H1 (cell line): Measurements from ENCODE around the gene SPTBN1. TPM values are rescaled to one million over a fixed set of nuclear protein-coding genes. Genes with fewer than 3 reads are reported as not detected.

Experiments used
- CTCF ChIA-PET: fragments of 300-600 bp; sonication (Branson Sonifier 250); formaldehyde crosslinking; loops from one replicate; lab custom pipeline; 2021; ENCODE audit not compliant: partially characterized antibody; lab: Charles Lee
- POLR2A ChIA-PET: fragments of 300-600 bp; sonication (Branson Sonifier 250); formaldehyde crosslinking; loops from one replicate; lab custom pipeline; 2021; ENCODE audit warnings: inconsistent platforms; ENCODE audit not compliant: partially characterized antibody; lab: Charles Lee
- DNase-seq, 2 experiments: peaks; one replicate each; pipeline versions ENCODE4 v3.0.0 to v3.0.0-alpha.2; 2010 to 2022; ENCODE audit warnings: low spot score in 2 of 2, low read depth in 1 of 2, mixed read lengths in 1 of 2
- FAIRE-seq: peaks from 2 replicates; lab custom pipeline; 2011; peaks lifted over from hg19 to GRCh38; lab: Jason Lieb, UNC
- H2AFZ ChIP-seq: 2 replicates; pipeline ENCODE4 v1.8.1; 2012; ENCODE audit warnings: low read length, inconsistent platforms
- H2AK5ac ChIP-seq: 2 replicates; pipeline ENCODE4 v1.6.1; 2013; ENCODE audit warnings: low read depth, low read length
- H2BK120ac ChIP-seq: replicated peaks from 2 replicates; pipeline ENCODE3; 2013; ENCODE audit warnings: low read depth, low read length, inconsistent platforms
- H2BK12ac ChIP-seq: 2 replicates; pipeline ENCODE4 v1.6.1; 2013; ENCODE audit warnings: low read depth, low read length
- H2BK15ac ChIP-seq: 2 replicates; pipeline ENCODE4 v1.6.1; 2013; ENCODE audit warnings: low read length
- H2BK20ac ChIP-seq: 2 replicates; pipeline ENCODE4 v1.6.1; 2013; ENCODE audit warnings: low read length
- H2BK5ac ChIP-seq: 2 replicates; pipeline ENCODE4 v1.6.1; 2013; ENCODE audit warnings: low read depth, low read length
- H3K14ac ChIP-seq: 2 replicates; pipeline ENCODE4 v1.6.1; 2013; ENCODE audit warnings: inconsistent platforms; ENCODE audit not compliant: insufficient read length
- H3K18ac ChIP-seq: 2 replicates; pipeline ENCODE4 v1.6.1; 2013; ENCODE audit warnings: low read length; ENCODE audit errors: extremely low read depth
- H3K23ac ChIP-seq: 2 replicates; pipeline ENCODE4 v1.6.1; 2013; ENCODE audit warnings: inconsistent platforms; ENCODE audit not compliant: insufficient read length
- H3K23me2 ChIP-seq: 2 replicates; pipeline ENCODE4 v1.6.1; 2013; ENCODE audit warnings: low read depth, low read length
- H3K27ac ChIP-seq: 2 replicates; pipeline ENCODE4 v1.6.1; 2011; ENCODE audit warnings: low read depth, low read length, inconsistent platforms
- H3K27me3 ChIP-seq, 4 experiments: replicated peaks in 1 of 4; 1 replicate in 1 of 4; 2 replicates in 3 of 4; pipeline versions ENCODE4 v1.6.1 to v1.8.1; 2011 to 2013; ENCODE audit warnings: low read length in 3 of 4, mild to moderate bottlenecking in 3 of 4, inconsistent platforms in 2 of 4, mixed read lengths in 2 of 4, moderate library complexity in 1 of 4; ENCODE audit not compliant: control insufficient read depth in 3 of 4, insufficient read depth in 3 of 4; ENCODE audit errors: extremely low read depth in 1 of 4
- H3K36me3 ChIP-seq, 4 experiments: 2 replicates each; pipeline versions ENCODE4 v1.6.1 to v1.8.1; 2011 to 2013; ENCODE audit warnings: mild to moderate bottlenecking in 4 of 4, low read length in 3 of 4, moderate library complexity in 2 of 4, control low read depth in 1 of 4, inconsistent platforms in 1 of 4; ENCODE audit not compliant: insufficient read depth in 4 of 4, control insufficient read depth in 2 of 4
- H3K4ac ChIP-seq: replicated peaks from 2 replicates; pipeline ENCODE3; 2013; ENCODE audit warnings: low read length, low read depth, mixed read lengths, inconsistent platforms; ENCODE audit not compliant: insufficient read length
- H3K4me1 ChIP-seq, 4 experiments: replicated peaks in 1 of 4; 1 replicate in 1 of 4; 2 replicates in 3 of 4; pipeline versions ENCODE4 v1.6.1 to v1.8.1; 2011 to 2013; ENCODE audit warnings: low read length in 3 of 4, inconsistent platforms in 2 of 4, mixed read lengths in 1 of 4; ENCODE audit not compliant: insufficient read depth in 4 of 4, control insufficient read depth in 3 of 4
- H3K4me2 ChIP-seq, 2 experiments: 2 replicates each; pipeline versions ENCODE4 v1.6.1 to v1.8.1; 2011 to 2013; ENCODE audit warnings: low read depth in 2 of 2, low read length in 2 of 2, control low read depth in 1 of 2, inconsistent platforms in 1 of 2, mild to moderate bottlenecking in 1 of 2; ENCODE audit not compliant: insufficient read depth in 1 of 2
- H3K4me3 ChIP-seq, 4 experiments: fragments of 200-600, 300-600 bp in 1 of 4; sonication (generic), shearing (Covaris generic), sonication (Bioruptor Twin) in 1 of 4; 2 replicates each; pipeline versions ENCODE4 v1.5.1 to v1.8.1; 2011 to 2016; ENCODE audit warnings: low read length in 4 of 4, low read depth in 3 of 4, control low read depth in 2 of 4, inconsistent platforms in 2 of 4, mild to moderate bottlenecking in 2 of 4, mixed read lengths in 1 of 4, moderate library complexity in 1 of 4; ENCODE audit not compliant: insufficient read depth in 2 of 4; ENCODE audit errors: extremely low read depth in 1 of 4
- H3K56ac ChIP-seq: replicated peaks from 2 replicates; pipeline ENCODE3; 2013; ENCODE audit warnings: low read depth, mild to moderate bottlenecking, mixed read lengths, low read length, inconsistent platforms; ENCODE audit not compliant: insufficient read length
- H3K79me1 ChIP-seq: 2 replicates; pipeline ENCODE4 v1.6.1; 2013; ENCODE audit warnings: low read depth, low read length, control low read depth
- H3K79me2 ChIP-seq, 2 experiments: 2 replicates each; pipeline versions ENCODE4 v1.6.1 to v1.8.1; 2012 to 2013; ENCODE audit warnings: low read length in 2 of 2, mild to moderate bottlenecking in 2 of 2, inconsistent platforms in 1 of 2; ENCODE audit not compliant: insufficient read depth in 2 of 2, control insufficient read depth in 1 of 2
- H3K9ac ChIP-seq, 4 experiments: replicated peaks in 1 of 4; 1 replicate in 1 of 4; 2 replicates in 3 of 4; pipeline versions ENCODE4 v1.6.1 to v1.8.1; 2011 to 2013; ENCODE audit warnings: low read depth in 3 of 4, low read length in 3 of 4, control low read depth in 2 of 4, mild to moderate bottlenecking in 2 of 4, moderate library complexity in 2 of 4, inconsistent platforms in 1 of 4; ENCODE audit errors: extremely low read depth in 1 of 4
- H3K9me3 ChIP-seq, 2 experiments: 2 replicates each; pipeline versions ENCODE4 v1.6.1 to v1.8.1; 2012 to 2013; ENCODE audit warnings: mild to moderate bottlenecking in 2 of 2, moderate library complexity in 2 of 2, control low read depth in 1 of 2, inconsistent platforms in 1 of 2, low read depth in 1 of 2, low read length in 1 of 2, mixed read lengths in 1 of 2; ENCODE audit not compliant: insufficient read depth in 2 of 2
- H4K20me1 ChIP-seq, 2 experiments: replicated peaks in 1 of 2; 2 replicates each; pipeline versions ENCODE3 to v1.8.1; 2011 to 2013; ENCODE audit warnings: inconsistent platforms in 2 of 2, low read length in 2 of 2, mild to moderate bottlenecking in 1 of 2; ENCODE audit not compliant: insufficient read depth in 2 of 2, control insufficient read depth in 1 of 2
- H4K5ac ChIP-seq: 2 replicates; pipeline ENCODE4 v1.6.1; 2013; ENCODE audit warnings: low read length, low read depth, mixed read lengths, inconsistent platforms; ENCODE audit not compliant: insufficient read length
- H4K8ac ChIP-seq: 2 replicates; pipeline ENCODE4 v1.8.0; 2013; ENCODE audit warnings: mild to moderate bottlenecking, moderate library complexity, low read length, inconsistent platforms; ENCODE audit not compliant: insufficient read depth; ENCODE audit errors: extremely low read depth
- H4K91ac ChIP-seq: replicated peaks from 2 replicates; pipeline ENCODE3; 2013; ENCODE audit warnings: low read length, mixed read lengths, inconsistent platforms; ENCODE audit not compliant: insufficient read length
- BCL11A ChIP-seq, 2 experiments: IDR thresholded peaks; one replicate each; pipeline ENCODE4 v1.6.1; 2011; ENCODE audit warnings: low read depth in 2 of 2, low read length in 2 of 2, mild to moderate bottlenecking in 2 of 2
- CBX5 ChIP-seq: fragments of 300-800, 300-1000 bp; sonication (generic); IDR thresholded peaks from 2 replicates; pipeline ENCODE4 v1.7.1; 2016; ENCODE audit warnings: antibody characterized with exemption, low read length, low read depth
- CBX8 ChIP-seq: fragments of 300-800, 300-1000 bp; sonication (generic); IDR thresholded peaks from 2 replicates; pipeline ENCODE4 v1.7.1; 2016; ENCODE audit warnings: low read depth, low read length, borderline replicate concordance
- CHD2 ChIP-seq: IDR thresholded peaks from 2 replicates; pipeline ENCODE4 v1.6.1; 2012; ENCODE audit warnings: low read length, improper control_type of control experiment
- HDAC6 ChIP-seq: IDR thresholded peaks from one replicate; pipeline ENCODE4 v1.7.1; 2012; ENCODE audit warnings: low read depth, mild to moderate bottlenecking, inconsistent platforms, low read length, moderate library complexity
- MAX ChIP-seq: IDR thresholded peaks from 2 replicates; pipeline ENCODE4 v1.6.1; 2012; ENCODE audit warnings: inconsistent platforms
- POLR2AphosphoS5 ChIP-seq: IDR thresholded peaks from 2 replicates; pipeline ENCODE4 v1.6.1; 2011; ENCODE audit warnings: low read depth, low read length
- RAD21 ChIP-seq, 2 experiments: IDR thresholded peaks in 1 of 2; conservative IDR thresholded peaks in 1 of 2; 2 replicates each; pipeline ENCODE4 v1.6.1; 2011; ENCODE audit warnings: low read depth in 2 of 2, low read length in 2 of 2, improper control_type of control experiment in 1 of 2, inconsistent platforms in 1 of 2, mild to moderate bottlenecking in 1 of 2, moderate library complexity in 1 of 2
- SRF ChIP-seq: IDR thresholded peaks from 2 replicates; pipeline ENCODE4 v1.6.1; 2011; ENCODE audit warnings: mild to moderate bottlenecking, low read depth, low read length, moderate library complexity
- TCF12 ChIP-seq: IDR thresholded peaks from 2 replicates; pipeline ENCODE4 v1.6.1; 2011; ENCODE audit warnings: low read depth, mild to moderate bottlenecking, low read length
- YY1 ChIP-seq: IDR thresholded peaks from 2 replicates; pipeline ENCODE4 v1.6.1; 2011; ENCODE audit warnings: low read depth, mild to moderate bottlenecking, low read length
- WGBS, 2 experiments: shearing (Covaris generic) in 1 of 2; methylation state at CpG; one replicate each; pipeline versions ENCODE4 v1.1.6 to v1.1.7; 2013 to 2015; ENCODE audit warnings: low lambda C conversion rate in 2 of 2, mixed read lengths in 2 of 2, inconsistent platforms in 1 of 2, low coverage in 1 of 2, missing lambda C conversion rate in 1 of 2; ENCODE audit not compliant: insufficient replicate concordance in 2 of 2, insufficient coverage in 1 of 2, insufficient read length in 1 of 2; ENCODE audit errors: extremely low coverage in 1 of 2, missing lambda C conversion rate in 1 of 2; 5-methylcytosine and 5-hydroxymethylcytosine counted together
- polyA plus RNA-seq, 7 experiments: library from polyadenylated mRNA; depleted of rRNA in 3 of 7; stranded (reverse) in 5 of 7; unstranded in 2 of 7; fragments of >200 nt in 5 of 7; fragments of 200-250 nt in 2 of 7; gene quantifications; 1 replicate in 5 of 7; 2 replicates in 1 of 7; 4 replicates in 1 of 7; pipeline versions ENCODE4 v1.2.1 to v1.2.3, GENCODE V29; 2011 to 2013; ENCODE audit warnings: missing spikeins in 2 of 7, mixed read lengths in 2 of 7
- total RNA-seq: library from RNA; stranded (reverse); fragmentation: NEBNext Ultra II Directional; extraction: Animal tissue kit (Norgen Biotek cat#: 25700); gene quantifications from 2 replicates; pipeline ENCODE4 v1.2.1, GENCODE V29; 2021

The SPTBN1 gene
- total and polyA plus RNA-seq, 2 of the 8 experiments (the other 6 are each of a cell fraction or from before 2014, with no cell fraction given) = 31.8 to 180 TPM

GRCh38 chr2:54626884-54627283 lies 170.8 kb downstream of the SPTBN1 start:
- H3K4me2 ChIP-seq = no peak overlapping the region
- no peak overlapping the region for H2BK12ac ChIP-seq
- no peak overlapping the region for H3K27ac ChIP-seq
- no peaks in the 10 kb centered on the region for H3K9me3 ChIP-seq
- peaks cover 42 to 95% (median 83%) of the 10 kb centered on the region in 4 experiments for H3K36me3 ChIP-seq
- H4K8ac ChIP-seq = no peak overlapping the region; the same call in 1 of the 2 replicates
- 95% methylated on average over 2 of the region's 2 CpGs; no CpG with 5 or more reads in 1 of the 2 experiments for WGBS, 2 experiments
- no peak overlapping the region for H2BK15ac ChIP-seq
- no peak overlapping the region for H3K56ac ChIP-seq
- H3K14ac ChIP-seq = no peak overlapping the region
- H3K9ac ChIP-seq = no peak overlapping the region
- TF ChIP-seq HDAC6 (no peak), SRF (no peak), MAX (no peak), TCF12 (no peak), YY1 (no peak), POLR2AphosphoS5 (no peak), CBX8 (no peak), BCL11A (IDR thresholded peaks at IDR 0.05; ENCODE audit: low read depth in 2 of 2, low read length in 2 of 2) (no peak), CBX5 (no peak), RAD21 (IDR thresholded peaks at IDR 0.05 in 1 of 2, conservative IDR thresholded peaks at IDR 0.05 in 1 of 2; ENCODE audit: low read depth in 2 of 2, low read length in 2 of 2) (no peak), CHD2 (no peak)
- no peaks in the 10 kb centered on the region for H3K4me1 ChIP-seq
- no peak overlapping the region for H4K91ac ChIP-seq
- H2BK20ac ChIP-seq = no peak overlapping the region
- no peaks in the 10 kb centered on the region for H3K23me2 ChIP-seq
- no peak overlapping the region for H2BK5ac ChIP-seq
- ChIA-PET CTCF (interaction anchor here (1.4 to 6.5 kb wide), 2 partner anchors 14 to 103 kb away, joined by 3 to 39 read pairs; no protein-coding TSS in a partner anchor), POLR2A (no interaction called here)
- H3K4me3 ChIP-seq = no peak overlapping the region
- no peaks in the 10 kb centered on the region for H3K79me1 ChIP-seq
- no peak overlapping the region for H2AFZ ChIP-seq
- H4K5ac ChIP-seq = no peak overlapping the region
- H4K20me1 ChIP-seq = peaks cover 2 to 9% of the 10 kb centered on the region in 2 experiments
- DNase-seq = no peak
- no peak for FAIRE-seq
- H3K4ac ChIP-seq = no peak overlapping the region
- H3K27me3 ChIP-seq = no peaks in the 10 kb centered on the region
- no peak overlapping the region for H3K23ac ChIP-seq
- H3K79me2 ChIP-seq = no peaks in the 10 kb centered on the region
- H3K18ac ChIP-seq = no peak overlapping the region
- no peak overlapping the region for H2BK120ac ChIP-seq
- H2AK5ac ChIP-seq = no peak overlapping the region
